Natural killer cell treated with Interleukin-12 subunit alpha and Interleukin-12 subunit beta and Interleukin-15 and Interleukin-18, amount 100 ng/mL, for 72 hours (primary cell): ENCODE results near the gene CCDC182. TPM values are rescaled to one million over a fixed set of nuclear protein-coding genes. Genes with fewer than 3 reads are reported as not detected.

Source experiments
- total RNA-seq, 2 donors: library from RNA; stranded (reverse); gene quantifications; one replicate each; pipeline ENCODE4 v1.2.3, GENCODE V29; 2022

The CCDC182 gene
- total RNA-seq, 2 donors from 2014 or later = not detected

Other genes with a start within 250 kb of the CCDC182 start
- gene MRPS23, start 104.7 kb upstream of the CCDC182 start, total RNA-seq = 10 to 100 TPM; 55.3 to 65.0 TPM
- under 1 TPM in 1 of 2 donors, not detected in 1; 0.19 TPM for gene CUEDC1, start 210.1 kb upstream of the CCDC182 start, total RNA-seq
- 10 to 100 TPM; 29.1 to 31.8 TPM for gene VEZF1, start 243.0 kb upstream of the CCDC182 start, total RNA-seq